ENCODE measurements around the gene SERTAD2.
A peak's percentile ranks its signal among the peaks of the same experiment; 100 is the strongest.

The SERTAD2 gene

GRCh38 chr2:64626963-64627760 lies 26.6 kb downstream of the SERTAD2 start:
- peak; percentile 90 for DNase-seq

DNA sequence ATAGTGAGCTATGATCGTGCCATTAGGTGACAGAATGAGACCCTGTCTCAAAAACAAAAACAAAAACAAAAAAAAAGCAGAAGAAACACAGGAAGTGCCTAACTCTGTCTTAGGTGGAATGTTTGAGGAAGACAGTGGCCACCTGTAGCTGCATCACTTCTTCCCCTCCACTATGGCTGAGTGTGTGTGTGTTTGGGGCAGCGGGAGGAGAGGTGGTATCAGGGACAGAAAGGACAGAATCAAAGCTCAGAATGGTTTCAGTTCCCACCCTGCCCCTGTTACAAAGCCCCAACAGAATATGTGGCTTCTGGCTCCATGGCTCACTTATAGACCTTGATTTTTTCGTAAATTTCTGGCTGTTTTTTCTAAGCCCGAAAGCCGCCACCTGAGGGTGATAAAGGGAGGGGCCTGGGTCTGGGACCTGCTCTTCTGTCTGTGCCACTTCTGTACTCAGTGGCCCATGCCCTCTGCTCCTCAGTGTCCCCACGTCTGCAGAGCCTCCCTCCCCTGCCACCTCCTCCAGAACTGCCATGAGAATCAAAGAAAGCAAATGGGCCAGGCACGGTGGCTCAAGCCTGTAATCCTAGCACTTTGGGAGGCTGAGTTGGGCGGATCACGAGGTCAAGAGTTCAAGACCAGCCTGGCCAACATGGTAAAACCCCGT lies 27.4 kb downstream of the SERTAD2 start:
- no peak for DNase-seq

GRCh38 chr2:64625299-64626145 lies 28.2 kb downstream of the SERTAD2 start:
- no peak for DNase-seq

- no peak for DNase-seq
These were observed 28.9 kb downstream of the SERTAD2 start for GRCh38 chr2:64624862-64625261.

- DNase-seq, result no peak
These were observed 29.6 kb downstream of the SERTAD2 start for GRCh38 chr2:64624108-64624610.

DNA sequence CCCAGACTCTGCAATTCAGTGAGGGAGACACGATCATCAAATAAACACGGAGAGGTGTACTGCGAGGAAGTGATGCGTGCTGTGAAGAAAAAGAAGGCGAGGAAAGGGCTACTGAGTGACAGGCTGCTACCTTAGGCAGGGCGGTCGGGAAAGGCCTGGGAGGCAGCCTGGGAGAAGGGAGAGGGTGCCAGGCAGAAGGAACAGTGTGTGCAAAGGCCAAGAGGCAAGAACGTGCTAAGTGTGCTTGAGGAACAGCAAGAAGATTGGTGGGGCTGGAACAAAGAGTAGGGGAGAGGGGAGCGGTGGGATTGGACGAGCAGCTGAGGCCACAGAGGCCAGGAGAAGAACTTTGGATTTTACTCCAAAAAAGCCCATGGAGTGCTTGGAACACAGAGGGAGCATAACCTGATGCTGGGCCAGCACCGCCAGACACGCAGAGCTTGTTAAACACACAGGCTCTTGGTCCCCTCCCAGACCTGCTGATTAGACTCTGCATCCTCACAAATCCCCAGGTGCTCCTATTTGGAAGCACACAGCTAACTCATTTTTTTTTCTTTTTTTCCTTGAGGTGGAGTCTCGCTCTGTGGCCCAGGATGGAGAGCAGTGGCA lies 30.4 kb downstream of the SERTAD2 start:
- DNase-seq, result no peak

- no peak for DNase-seq
These were observed 31.1 kb downstream of the SERTAD2 start for GRCh38 chr2:64622443-64623241.

DNA sequence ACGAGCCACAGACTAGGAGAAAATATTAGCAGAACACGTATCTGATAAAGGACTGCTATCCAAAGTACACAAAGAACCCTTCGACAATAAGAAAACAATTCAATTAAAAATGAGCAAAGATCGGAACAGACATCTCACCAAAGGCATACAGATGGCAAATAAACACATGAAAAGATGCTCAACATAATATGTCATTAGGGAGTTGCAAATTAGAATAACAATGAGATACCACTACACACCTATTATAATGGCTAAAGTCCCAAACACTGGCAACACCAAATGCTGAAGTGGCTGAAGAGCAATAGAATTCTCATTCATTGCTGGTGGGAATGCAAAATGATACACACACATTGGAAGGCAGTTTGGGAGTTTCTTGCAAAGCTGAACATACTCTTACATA lies 33.1 kb downstream of the SERTAD2 start:
- DNase-seq, result no peak

GRCh38 chr2:64617631-64618151 lies 36.0 kb downstream of the SERTAD2 start:
- no peak for DNase-seq

DNA sequence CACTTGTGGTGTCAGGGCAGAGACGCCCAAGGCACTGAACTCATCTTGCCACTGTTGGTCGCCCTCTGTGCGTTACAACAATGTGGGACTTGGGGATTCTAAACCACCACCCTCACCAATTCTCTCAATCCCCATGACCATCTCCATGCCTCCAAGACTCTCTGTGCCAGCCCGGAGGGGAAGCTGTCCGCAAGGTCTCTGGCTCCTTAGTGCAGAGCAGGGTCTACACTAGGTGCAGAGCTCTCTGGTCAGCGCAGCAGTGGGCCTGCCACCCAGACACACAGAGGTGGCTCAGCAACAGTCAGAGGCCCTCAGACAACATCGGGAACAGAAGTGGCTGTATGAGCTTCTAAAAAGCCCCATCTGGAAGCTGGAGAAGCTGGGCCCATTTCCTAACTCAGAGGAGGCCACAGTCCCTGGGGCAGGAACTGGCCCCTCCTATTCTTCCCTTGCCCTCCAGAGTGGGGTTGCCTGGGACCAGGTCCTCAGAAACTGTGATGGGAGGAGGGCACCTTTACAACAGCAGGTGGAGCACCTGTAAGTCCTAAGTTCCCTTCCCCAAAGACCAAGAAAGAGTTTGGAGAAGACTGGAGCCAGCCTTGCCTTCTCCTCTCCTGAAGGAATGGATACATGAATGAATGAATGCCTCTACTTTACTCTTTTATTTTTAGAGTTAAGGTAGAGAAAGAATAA lies 37.7 kb downstream of the SERTAD2 start:
- DNase-seq, result no peak

DNA sequence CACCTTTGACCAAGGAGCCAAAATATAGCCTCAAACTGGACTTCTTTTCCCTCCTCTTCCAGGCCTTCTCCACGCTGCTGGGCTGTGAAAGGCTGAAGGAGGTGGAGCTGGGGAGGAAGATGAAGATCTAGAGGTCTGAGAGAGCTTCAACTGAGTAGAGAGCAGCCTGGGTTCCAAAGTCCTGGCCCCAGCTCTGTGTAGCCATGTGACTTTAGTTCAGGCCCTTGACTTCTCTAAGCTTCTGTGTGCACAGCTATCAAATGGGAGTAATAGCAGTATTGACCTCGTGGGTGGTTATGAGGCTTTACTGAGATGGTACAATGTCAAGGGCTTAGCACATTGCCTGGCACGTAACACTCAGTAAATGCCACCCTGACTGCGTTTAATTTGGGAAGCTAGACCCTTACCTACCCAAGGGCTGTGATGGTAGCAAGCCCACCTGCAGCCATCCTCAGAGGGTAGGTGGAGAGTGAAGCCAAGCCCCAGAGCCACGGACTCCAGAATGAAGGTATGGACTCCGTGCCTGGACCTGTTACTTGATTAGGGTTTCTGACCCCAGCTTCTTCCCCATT lies 38.4 kb downstream of the SERTAD2 start:
- DNase-seq, result no peak

DNA sequence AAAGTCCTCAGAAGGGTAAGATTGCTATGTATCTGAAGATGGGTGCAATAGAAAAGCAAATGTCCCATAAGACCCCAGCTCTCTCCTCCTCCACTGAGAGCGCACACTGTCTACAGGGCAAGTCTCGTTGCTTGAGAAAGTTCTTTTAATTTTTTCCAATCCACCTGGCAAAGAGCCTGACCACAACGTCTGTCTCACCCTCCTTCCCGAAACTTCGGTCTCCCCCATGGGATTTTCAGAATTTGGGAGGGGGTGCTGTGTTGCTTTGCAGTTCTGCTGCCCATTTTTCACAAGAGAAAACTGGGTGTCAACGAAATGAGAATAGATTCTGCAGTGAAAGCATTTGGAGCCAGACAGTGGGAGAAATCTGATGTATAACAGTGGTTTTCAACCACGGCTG lies 40.4 kb downstream of the SERTAD2 start:
- no peak for DNase-seq

DNA sequence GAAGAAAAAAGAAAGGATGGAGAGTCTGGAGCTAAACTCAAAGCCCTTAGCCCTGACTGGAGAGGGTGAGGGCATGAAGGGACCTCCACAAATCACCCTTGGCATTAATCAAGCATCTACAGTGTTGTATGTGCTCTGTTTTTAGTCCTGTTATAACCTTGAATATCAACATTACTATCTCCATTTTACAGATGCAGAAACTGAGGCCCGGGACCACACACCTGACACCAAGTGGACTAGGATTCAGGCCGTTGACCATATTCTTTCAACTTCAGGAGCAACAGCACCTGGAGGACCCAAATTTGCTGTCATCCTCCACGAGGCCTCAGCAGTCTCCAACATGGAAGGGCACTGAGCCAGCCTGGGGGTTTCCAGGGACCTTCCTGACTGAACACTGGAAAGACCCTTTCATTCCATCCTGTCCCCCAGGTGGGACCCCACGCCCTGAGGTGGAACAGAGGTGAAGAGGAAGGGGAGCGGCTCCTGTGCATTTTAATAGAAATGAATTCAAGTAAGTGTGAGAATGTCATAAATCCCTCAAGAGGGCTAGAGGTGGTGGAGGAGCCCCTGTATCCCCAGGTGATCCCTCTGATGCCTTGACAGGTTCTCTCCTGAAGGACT lies 41.0 kb downstream of the SERTAD2 start:
- no peak for DNase-seq

DNA sequence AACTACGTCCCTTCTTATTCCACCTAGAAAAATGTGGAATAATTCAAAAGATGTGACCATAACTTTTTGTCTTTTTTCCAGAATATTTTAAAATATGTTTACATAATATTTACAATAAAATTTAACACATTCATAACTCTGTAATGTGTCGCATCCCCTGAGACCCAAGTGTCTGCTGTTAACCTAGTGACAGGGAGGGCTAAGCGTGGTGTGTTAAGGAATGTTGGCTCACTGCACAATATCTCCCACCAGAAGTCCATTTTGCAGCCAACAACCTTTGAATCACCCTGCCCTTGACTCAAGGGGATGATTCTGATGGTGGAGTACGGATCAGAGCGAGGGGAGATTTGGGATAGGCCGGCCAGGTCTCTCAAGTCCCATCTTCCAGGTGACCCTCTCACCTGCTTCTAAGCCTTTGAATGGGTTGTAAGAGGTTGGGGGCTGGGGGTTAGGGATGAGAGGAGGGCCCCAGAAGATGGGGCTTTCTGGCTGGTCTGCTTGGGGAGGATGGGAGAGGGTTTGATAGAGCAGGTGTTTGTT lies 43.3 kb downstream of the SERTAD2 start:
- DNase-seq, result no peak

DNA sequence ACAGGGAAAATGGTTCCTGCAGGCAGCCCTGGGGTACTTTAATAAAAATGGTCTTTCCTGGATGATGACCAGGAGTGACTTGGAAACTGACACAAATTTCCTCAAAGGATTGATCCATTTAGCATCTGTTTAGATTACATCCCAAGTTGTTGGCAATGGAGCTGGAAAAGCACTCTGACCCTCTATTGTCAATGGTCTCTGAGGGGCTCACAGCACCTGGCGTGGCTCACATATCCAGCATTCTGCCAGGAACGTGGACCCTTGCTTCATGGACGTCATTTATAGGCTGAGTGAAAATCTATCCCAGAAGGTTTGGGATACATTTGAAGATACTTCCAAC lies 43.8 kb downstream of the SERTAD2 start:
- DNase-seq, result no peak

GRCh38 chr2:64609227-64609941 lies 44.3 kb downstream of the SERTAD2 start:
- DNase-seq, result no peak

GRCh38 chr2:64608867-64609226 lies 44.9 kb downstream of the SERTAD2 start:
- DNase-seq, result no peak

DNA sequence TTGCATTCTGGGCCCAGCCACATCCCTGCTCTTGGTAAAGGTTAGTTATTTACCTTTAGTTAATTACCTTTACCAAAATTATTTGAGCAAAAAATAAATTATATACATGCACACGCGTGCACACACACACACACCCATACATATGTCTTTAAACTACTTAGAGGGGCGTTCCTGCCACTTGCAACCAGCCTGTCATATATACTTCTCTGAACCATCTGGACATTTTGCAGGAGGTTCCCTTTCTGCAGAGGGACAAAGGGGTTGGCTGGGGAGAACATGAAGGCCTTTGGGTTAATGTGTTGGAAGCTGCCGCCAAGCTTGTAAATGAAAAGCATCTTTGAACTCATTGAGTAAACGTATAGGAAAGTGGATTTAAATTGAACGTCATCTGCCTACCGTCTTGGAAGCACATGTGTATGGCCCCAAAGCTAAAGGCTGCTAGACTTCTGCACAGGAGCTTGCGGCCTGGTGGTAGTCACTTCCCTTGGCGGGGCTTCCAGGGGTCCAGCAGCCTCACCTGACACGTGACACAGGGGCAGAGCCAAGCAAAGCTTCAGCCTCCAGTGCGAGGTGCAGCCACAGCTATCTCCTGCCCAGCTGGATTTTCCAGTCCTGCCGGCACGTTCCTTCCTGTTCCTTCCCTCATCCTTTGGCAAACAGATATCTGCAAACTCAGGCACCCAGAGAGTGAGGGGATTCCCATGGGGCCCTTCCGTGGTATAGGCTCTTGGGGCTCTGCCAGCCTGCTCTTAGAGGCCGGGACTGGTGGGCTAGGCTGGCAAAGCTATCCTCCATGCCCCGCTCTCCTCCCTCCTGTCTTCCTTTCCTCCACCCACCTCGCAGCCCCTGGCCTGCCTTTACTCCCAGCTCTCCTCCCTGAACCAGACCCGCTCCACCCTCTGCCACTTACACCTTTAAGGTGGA lies 46.1 kb downstream of the SERTAD2 start:
- no peak for DNase-seq

Measured in NCI-H146 (cell line).